ENCODE measurements around the gene PTPRU.

- no peak for TF ChIP-seq CTBP1 (IDR thresholded peaks at IDR 0.05; ENCODE audit: borderline replicate concordance)
- no peak for TF ChIP-seq FOXM1 (IDR thresholded peaks at IDR 0.05; ENCODE audit: borderline replicate concordance)
- no peak for TF ChIP-seq ELF4 (IDR thresholded peaks at IDR 0.05)
- TF ChIP-seq FOXA1 (IDR thresholded peaks at IDR 0.05), result no peak
- no peak for TF ChIP-seq TARDBP (IDR thresholded peaks at IDR 0.05)
- no peak for TF ChIP-seq FOXK2 (IDR thresholded peaks at IDR 0.05)
- no peak for TF ChIP-seq SP1 (IDR thresholded peaks at IDR 0.05)
- TF ChIP-seq SUZ12 (IDR thresholded peaks at IDR 0.05), result no peak
- no peak for TF ChIP-seq HDGF (IDR thresholded peaks at IDR 0.05; ENCODE audit: borderline replicate concordance)
Measured at GRCh38 chr1:29285771-29286170, 49.4 kb downstream of the PTPRU start.

Data from HEK293T (cell line).